Transverse colon (tissue), 4 donors: ENCODE measurements around the gene ENG.

Experiments
- EP300 ChIP-seq: sonication (generic); formaldehyde crosslinking; IDR thresholded peaks from one replicate; pipeline ENCODE4 v1.6.1; 2017; ENCODE audit warnings: antibody characterized with exemption, low read depth
- POLR2A ChIP-seq: fragments of 450-650 bp; IDR thresholded peaks from one replicate; pipeline ENCODE4 v1.6.1; 2016; ENCODE audit warnings: antibody characterized with exemption, mild to moderate bottlenecking, moderate library complexity
- POLR2AphosphoS5 ChIP-seq, 3 donors: sonication (generic); formaldehyde crosslinking; IDR thresholded peaks; one replicate each; pipeline ENCODE4 v1.6.1; 2016; ENCODE audit warnings: antibody characterized with exemption in 3 of 3
- TF ChIP-seq, protein P1 (sequence below), 5 experiments: fragments of 200-600 bp in 3 of 5; fragments of 450-650 bp in 2 of 5; sonication (generic) in 3 of 5; IDR thresholded peaks; 1 replicate in 2 of 5; 2 replicates in 3 of 5; pipeline ENCODE4 v1.5.1; 2016 to 2017; ENCODE audit warnings: antibody characterized with exemption in 5 of 5, inconsistent platforms in 3 of 5, mild to moderate bottlenecking in 2 of 5, moderate library complexity in 1 of 5

DNA sequence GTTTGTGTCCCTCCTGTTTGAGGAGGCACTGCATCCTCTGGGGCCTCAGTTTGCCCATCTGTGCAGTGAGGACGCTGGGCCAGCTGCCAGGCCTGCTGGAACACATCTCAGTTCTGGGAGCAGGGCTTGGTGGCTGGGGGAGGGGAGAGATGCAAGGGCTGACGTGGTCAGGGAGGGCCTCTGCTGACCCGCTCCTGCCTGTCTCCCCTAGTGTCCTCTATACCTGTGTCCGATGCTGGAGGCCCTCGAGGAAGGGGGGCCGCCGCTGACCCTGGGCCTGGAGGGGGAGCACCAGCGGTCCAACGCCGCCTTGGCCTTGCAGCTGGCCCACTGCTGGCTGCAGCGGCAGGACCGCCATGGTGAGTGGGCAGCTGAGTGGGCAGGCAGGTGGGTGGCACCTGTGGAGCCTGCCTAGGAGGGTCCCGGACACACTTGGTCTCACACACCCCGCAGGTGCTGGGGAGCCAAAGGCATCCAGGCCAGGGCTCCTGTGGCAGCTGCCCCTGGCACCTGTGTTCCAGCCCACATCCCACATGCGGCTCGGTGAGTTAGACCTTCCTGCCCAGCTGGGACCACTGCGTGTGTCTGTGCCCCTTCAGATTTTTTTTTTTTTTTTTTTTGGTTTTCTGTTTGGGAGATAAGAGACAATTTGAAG, 46.0 kb downstream of the ENG start:
- TF ChIP-seq POLR2AphosphoS5 (IDR thresholded peaks at IDR 0.05) = no peak
- TF ChIP-seq, protein P1, sequence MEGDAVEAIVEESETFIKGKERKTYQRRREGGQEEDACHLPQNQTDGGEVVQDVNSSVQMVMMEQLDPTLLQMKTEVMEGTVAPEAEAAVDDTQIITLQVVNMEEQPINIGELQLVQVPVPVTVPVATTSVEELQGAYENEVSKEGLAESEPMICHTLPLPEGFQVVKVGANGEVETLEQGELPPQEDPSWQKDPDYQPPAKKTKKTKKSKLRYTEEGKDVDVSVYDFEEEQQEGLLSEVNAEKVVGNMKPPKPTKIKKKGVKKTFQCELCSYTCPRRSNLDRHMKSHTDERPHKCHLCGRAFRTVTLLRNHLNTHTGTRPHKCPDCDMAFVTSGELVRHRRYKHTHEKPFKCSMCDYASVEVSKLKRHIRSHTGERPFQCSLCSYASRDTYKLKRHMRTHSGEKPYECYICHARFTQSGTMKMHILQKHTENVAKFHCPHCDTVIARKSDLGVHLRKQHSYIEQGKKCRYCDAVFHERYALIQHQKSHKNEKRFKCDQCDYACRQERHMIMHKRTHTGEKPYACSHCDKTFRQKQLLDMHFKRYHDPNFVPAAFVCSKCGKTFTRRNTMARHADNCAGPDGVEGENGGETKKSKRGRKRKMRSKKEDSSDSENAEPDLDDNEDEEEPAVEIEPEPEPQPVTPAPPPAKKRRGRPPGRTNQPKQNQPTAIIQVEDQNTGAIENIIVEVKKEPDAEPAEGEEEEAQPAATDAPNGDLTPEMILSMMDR (IDR thresholded peaks at IDR 0.05) = no peak
- no peak for TF ChIP-seq POLR2A
- no peak for TF ChIP-seq EP300
